H7 (cell line): ENCODE results near the gene PTPN3. TPM values are rescaled to one million over a fixed set of nuclear protein-coding genes. Genes with fewer than 3 reads are reported as not detected.
"Not testable (repeated sequence)": the region's sequence is repeated elsewhere in the genome, so short reads cannot be mapped to it uniquely, and the experiment has no call there.

Experiments
- DNase-seq: peaks from one replicate; pipeline ENCODE4 v3.0.0; 2012
- H3K27me3 ChIP-seq: 2 replicates; pipeline ENCODE4 v1.6.0; 2011; ENCODE audit warnings: mild to moderate bottlenecking, low read length; ENCODE audit not compliant: control insufficient read depth, insufficient read depth
- H3K36me3 ChIP-seq: replicated peaks from 2 replicates; pipeline ENCODE4 v1.5.1; 2011; ENCODE audit warnings: low read length; ENCODE audit not compliant: control insufficient read depth, insufficient read depth
- H3K4me3 ChIP-seq: 2 replicates; pipeline ENCODE4 v1.5.1; 2011; ENCODE audit warnings: low read depth, mild to moderate bottlenecking, control low read depth, low read length, moderate library complexity; ENCODE audit not compliant: insufficient read depth
- total RNA-seq: library from RNA; depleted of rRNA; stranded (reverse); fragments of >200 nt; shearing (Covaris generic); gene quantifications from 2 replicates; pipeline ENCODE4 v1.2.3, GENCODE V29; 2014

The PTPN3 gene
- total RNA-seq, 1 experiment from 2014 or later: 0.62 TPM

DNA sequence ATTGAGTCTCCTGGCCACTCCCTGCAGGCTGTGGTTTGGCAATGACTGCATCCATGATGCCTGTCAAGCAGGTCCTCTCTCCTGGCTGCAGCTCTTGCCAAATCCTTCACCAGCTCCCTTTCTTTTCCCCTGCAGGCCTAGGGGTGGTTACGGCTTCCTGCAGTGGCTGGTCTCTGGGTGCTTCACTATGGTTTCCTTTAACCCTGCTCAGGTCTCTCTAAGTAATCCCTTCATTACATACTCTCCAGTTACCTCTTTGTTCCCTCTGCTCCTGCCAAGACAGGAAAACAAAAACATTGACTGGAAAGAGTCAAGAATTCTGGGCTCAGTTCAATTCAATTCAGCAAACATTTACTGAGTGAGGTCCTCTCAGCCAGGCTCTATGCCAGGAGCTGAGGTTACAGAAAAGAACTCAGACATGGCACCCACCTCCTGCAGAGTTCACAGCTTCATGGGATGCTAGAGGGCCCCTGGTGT is 19.8 kb upstream of the PTPN3 start:
- Histone ChIP-seq H3K4me3 (no peak overlapping the region), H3K36me3 (no peaks in the 10 kb centered on the region), H3K27me3 (no peaks in the 10 kb centered on the region)
- DNase-seq: no peak

DNA sequence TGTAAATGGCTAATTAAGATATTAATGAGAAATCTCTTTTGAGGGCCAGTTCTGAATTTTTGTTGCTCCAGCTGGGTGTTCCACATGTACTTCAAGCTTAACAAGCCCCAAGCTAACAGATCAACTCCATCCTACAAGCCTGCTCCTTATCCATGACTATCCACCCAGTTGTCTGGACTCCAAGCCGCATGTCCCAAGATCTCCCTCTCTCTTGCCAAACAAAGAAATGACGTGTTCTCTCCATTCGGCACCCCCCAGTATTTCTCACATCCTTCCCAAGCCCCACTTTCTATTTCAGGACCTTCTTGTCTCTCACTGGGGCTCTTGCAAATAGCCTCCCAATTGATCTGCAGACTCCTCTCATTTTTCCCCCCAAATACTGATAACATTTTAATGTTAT is 15.8 kb upstream of the PTPN3 start:
- peaks cover 1% of the 10 kb centered on the region; the same call in 1 of the 2 replicates for H3K27me3 ChIP-seq
- no peak for DNase-seq
- no peak overlapping the region for H3K4me3 ChIP-seq
- no peaks in the 10 kb centered on the region for H3K36me3 ChIP-seq

- peaks cover 1% of the 10 kb centered on the region; the same call in 1 of the 2 replicates for H3K27me3 ChIP-seq
Observed at GRCh38 chr9:109512170-109512756, 14.2 kb upstream of the PTPN3 start.

DNA sequence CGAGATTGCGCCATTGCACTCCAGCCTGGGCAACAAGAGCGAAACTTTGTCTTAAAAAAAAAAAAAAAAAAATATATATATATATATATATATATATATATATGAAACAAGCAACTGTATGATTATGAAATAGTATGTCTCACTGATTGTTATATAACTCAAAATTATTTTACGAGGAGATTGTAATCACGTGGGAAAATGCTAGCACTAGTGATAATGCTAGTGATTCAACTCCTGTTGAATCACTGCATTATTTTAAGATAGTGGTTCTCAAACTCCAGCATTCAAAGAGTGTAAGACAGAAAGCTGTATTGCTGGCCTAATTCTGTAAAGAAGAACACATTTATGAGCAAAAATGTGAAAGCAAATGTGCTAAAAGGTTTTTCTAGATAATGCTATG is 12.4 kb upstream of the PTPN3 start:
- Histone ChIP-seq H3K27me3 (peaks cover 1% of the 10 kb centered on the region; the same call in 1 of the 2 replicates), H3K4me3 (no peak overlapping the region), H3K36me3 (no peaks in the 10 kb centered on the region)
- no peak for DNase-seq

More at GRCh38 chr9:109512170-109512756, 14.2 kb upstream of the PTPN3 start:
- Histone ChIP-seq H3K36me3 (no peaks in the 10 kb centered on the region), H3K4me3 (no peak overlapping the region)
- no peak for DNase-seq

DNA sequence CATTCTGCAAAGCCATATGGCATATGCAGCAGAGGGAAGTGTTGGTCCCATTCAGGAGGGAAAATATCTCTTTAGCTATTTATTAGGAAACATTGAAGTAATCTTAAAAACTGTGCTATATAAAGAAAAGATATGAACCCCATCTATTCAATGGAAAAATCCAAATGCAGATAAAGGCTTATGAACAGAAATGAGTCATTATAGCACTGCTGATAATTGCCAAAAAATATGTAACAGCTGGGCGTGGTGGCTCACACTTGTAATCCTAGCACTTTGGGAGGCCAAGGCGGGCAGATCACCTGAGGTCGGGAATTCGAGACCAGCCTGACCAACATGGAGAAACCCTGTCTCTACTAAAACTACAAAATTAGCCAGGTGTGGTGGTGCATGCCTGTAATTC is 11.9 kb upstream of the PTPN3 start:
- not testable (repeated sequence) for H3K4me3 ChIP-seq, DNase-seq, H3K36me3 ChIP-seq

DNA sequence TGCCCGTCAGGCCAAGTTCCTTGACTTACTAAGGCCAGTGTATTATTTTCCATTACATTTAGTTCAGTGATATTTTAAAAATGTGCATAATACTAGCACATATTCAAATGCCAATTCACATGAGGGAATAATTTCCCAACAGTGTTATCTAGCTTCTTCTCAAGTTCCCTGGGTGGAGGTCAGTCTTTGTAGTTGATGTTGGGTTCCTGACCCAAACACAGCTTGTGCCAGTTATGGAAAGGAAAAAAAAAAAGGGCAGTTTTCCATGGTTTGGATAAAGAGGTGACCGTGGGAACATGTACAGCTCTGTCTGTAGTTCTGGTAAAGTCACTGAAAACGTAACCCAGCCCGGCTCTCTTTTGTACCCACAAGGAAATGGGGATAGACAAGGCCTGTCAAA is 11.5 kb upstream of the PTPN3 start:
- H3K36me3 ChIP-seq: no peaks in the 10 kb centered on the region

More for the DNA sequence above, 11.9 kb upstream of the PTPN3 start:
- H3K27me3 ChIP-seq: not testable (repeated sequence)

GRCh38 chr9:109507421-109507838 is 9.3 kb upstream of the PTPN3 start:
- Histone ChIP-seq H3K27me3 (peaks cover 1% of the 10 kb centered on the region; the same call in 1 of the 2 replicates), H3K4me3 (no peak overlapping the region), H3K36me3 (no peaks in the 10 kb centered on the region)
- DNase-seq: no peak

More for the DNA sequence above, 11.5 kb upstream of the PTPN3 start:
- Histone ChIP-seq H3K27me3 (peaks cover 1% of the 10 kb centered on the region; the same call in 1 of the 2 replicates), H3K4me3 (no peak overlapping the region)
- DNase-seq: no peak

DNA sequence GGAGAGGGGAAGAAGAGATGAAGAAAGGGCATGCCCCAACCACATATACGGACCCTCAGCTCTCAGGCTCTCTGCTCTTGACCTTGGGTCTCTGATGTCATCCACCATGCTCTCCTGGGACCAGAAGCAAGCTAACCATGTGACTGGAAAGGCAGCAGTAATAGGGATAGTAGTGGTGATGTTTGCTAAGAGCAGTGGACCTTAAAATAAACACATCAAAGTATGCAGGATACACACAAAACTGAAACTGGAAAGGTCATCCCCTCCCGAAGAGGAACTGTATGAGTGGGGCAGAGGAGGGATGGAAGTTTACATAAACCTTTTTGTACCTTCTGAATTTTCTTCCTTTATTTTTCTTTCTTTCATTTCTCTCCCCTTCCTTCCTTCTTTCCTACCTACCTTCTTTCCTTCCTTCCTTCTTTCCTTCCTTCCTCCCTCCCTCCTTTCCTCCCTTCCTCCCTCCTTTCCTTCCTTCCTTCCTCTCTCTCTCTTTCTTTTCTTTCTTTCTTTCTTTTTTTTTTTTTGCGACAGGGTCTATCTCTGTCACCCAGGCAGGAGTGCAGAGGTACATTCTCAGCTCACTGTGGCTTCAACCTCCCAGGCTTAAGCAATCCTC is 8.1 kb upstream of the PTPN3 start:
- Histone ChIP-seq H3K36me3 (no peaks in the 10 kb centered on the region), H3K27me3 (peaks cover 6% of the 10 kb centered on the region; the same call in 1 of the 2 replicates), H3K4me3 (no peak overlapping the region)
- no peak for DNase-seq

GRCh38 chr9:109504689-109505088 is 6.6 kb upstream of the PTPN3 start:
- no peak overlapping the region for H3K4me3 ChIP-seq
- H3K27me3 ChIP-seq: peaks cover 15% of the 10 kb centered on the region
- no peak for DNase-seq

GRCh38 chr9:109500421-109500974 is 2.4 kb upstream of the PTPN3 start:
- DNase-seq: no peak
- peaks cover 51% of the 10 kb centered on the region for H3K27me3 ChIP-seq
- no peak overlapping the region for H3K4me3 ChIP-seq
- H3K36me3 ChIP-seq: no peaks in the 10 kb centered on the region

More at GRCh38 chr9:109504689-109505088, 6.6 kb upstream of the PTPN3 start:
- no peaks in the 10 kb centered on the region for H3K36me3 ChIP-seq

GRCh38 chr9:109499631-109500410 is 1.7 kb upstream of the PTPN3 start:
- Histone ChIP-seq H3K4me3 (peak overlapping the region; percentile 28), H3K27me3 (peaks cover 56% of the 10 kb centered on the region), H3K36me3 (no peaks in the 10 kb centered on the region)
- DNase-seq: peak; percentile 90

DNA sequence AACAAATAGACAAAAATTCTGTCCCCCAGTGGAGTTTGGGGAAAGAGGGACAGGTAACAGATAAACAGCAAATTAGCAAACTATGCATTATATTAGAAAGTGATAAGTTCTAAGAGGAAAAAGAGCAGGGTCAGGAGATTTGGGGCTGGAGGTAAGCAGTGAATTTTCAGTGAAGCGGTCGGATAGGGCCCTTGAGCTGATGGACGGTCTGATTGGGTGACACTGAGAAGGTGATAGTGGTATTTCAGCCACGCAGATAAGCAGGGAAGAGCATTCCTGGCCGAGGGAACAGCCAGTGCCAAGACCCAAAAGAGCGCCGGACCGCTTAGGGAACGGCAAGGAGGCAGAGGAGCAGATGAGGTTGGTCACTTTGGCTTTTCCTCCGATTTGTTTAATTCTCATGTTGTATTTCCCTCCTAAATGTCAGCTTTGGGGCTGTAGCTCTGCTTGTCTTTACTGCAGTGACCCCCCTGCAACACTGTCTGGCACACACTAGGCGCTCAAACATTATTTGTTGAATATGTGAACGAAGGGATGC is 1.1 kb upstream of the PTPN3 start:
- no peak for DNase-seq
- Histone ChIP-seq H3K27me3 (peaks cover 56% of the 10 kb centered on the region), H3K4me3 (peak overlapping the region; percentile 28)

GRCh38 chr9:109497226-109498153 is 617 bp downstream of the PTPN3 start:
- Histone ChIP-seq H3K4me3 (peak overlapping the region; percentile 46), H3K27me3 (peaks cover 56% of the 10 kb centered on the region), H3K36me3 (no peaks in the 10 kb centered on the region)
- DNase-seq: peak; percentile 84

More for the DNA sequence above, 1.1 kb upstream of the PTPN3 start:
- no peaks in the 10 kb centered on the region for H3K36me3 ChIP-seq
